Panc1 (cell line): ENCODE results near the gene TNRC6A. TPM values are rescaled to one million over a fixed set of nuclear protein-coding genes. Genes with fewer than 3 reads are reported as not detected.

ENCODE experiments used
- ATAC-seq: fragments of 200-7000 bp; cut with Tn5 transposase; 2 replicates; pipeline ENCODE4 v1.9.1; 2020; ENCODE audit warnings: mild to moderate bottlenecking, moderate library complexity
- BruUV-seq: library from RNA; stranded (reverse); fragments of 400-500 nt; replicated peaks from 2 replicates; lab custom pipeline; 2021; lab: Mats Ljungman, UMichigan
- CTCF ChIA-PET: fragments of 300-600 bp; sonication (Branson Sonifier 250); formaldehyde crosslinking; loops from one replicate; lab custom pipeline; 2022; ENCODE audit warnings: antibody characterized with exemption; lab: Charles Lee
- POLR2A ChIA-PET: fragments of 300-600 bp; sonication (Branson Sonifier 250); formaldehyde crosslinking; loops from one replicate; lab custom pipeline; 2022; ENCODE audit warnings: antibody characterized with exemption; lab: Charles Lee
- DNase-seq: peaks from one replicate; pipeline ENCODE4 v3.0.0-alpha.2; 2010; ENCODE audit warnings: low read depth, low spot score
- H3K27ac ChIP-seq: 2 replicates; pipeline ENCODE4 v1.5.1; 2011; ENCODE audit warnings: mild to moderate bottlenecking, low read length, inconsistent platforms
- H3K27me3 ChIP-seq: fragments of 200-500 bp; sonication (Bioruptor generic); 2 replicates; pipeline ENCODE4 v1.6.0; 2014; ENCODE audit warnings: low read length, inconsistent platforms; ENCODE audit not compliant: control insufficient read depth, insufficient read depth
- H3K36me3 ChIP-seq: fragments of 200-500 bp; sonication (Bioruptor generic); 2 replicates; pipeline ENCODE4 v1.5.1; 2014; ENCODE audit warnings: inconsistent platforms, mild to moderate bottlenecking, low read length, moderate library complexity; ENCODE audit not compliant: control insufficient read depth, insufficient read depth
- H3K4me1 ChIP-seq: 2 replicates; pipeline ENCODE4 v1.5.1; 2011; ENCODE audit warnings: inconsistent platforms, mild to moderate bottlenecking, low read length, moderate library complexity; ENCODE audit not compliant: control insufficient read depth, insufficient read depth
- H3K4me3 ChIP-seq, 2 experiments: 2 replicates each; pipeline ENCODE4 v1.5.1; 2011 to 2012; ENCODE audit warnings: low read depth in 2 of 2, low read length in 2 of 2, mild to moderate bottlenecking in 2 of 2, inconsistent platforms in 1 of 2, moderate library complexity in 1 of 2
- H3K9me3 ChIP-seq: fragments of 200-500 bp; sonication (Bioruptor generic); 2 replicates; pipeline ENCODE4 v1.5.1; 2014; ENCODE audit warnings: low read depth, mild to moderate bottlenecking, inconsistent platforms, low read length, moderate library complexity; ENCODE audit not compliant: control insufficient read depth, insufficient read depth
- POLR2AphosphoS5 ChIP-seq: IDR thresholded peaks from 2 replicates; pipeline ENCODE4 v1.6.1; 2012; ENCODE audit warnings: mild to moderate bottlenecking, low read depth, low read length, moderate library complexity
- REST ChIP-seq, 2 experiments: IDR thresholded peaks; 2 replicates each; pipeline ENCODE4 v1.6.1; 2011 to 2012; ENCODE audit warnings: low read depth in 2 of 2, control low read depth in 1 of 2, low read length in 1 of 2, mild to moderate bottlenecking in 1 of 2, moderate library complexity in 1 of 2; ENCODE audit not compliant: insufficient read depth in 1 of 2
- SIN3A ChIP-seq: IDR thresholded peaks from 2 replicates; pipeline ENCODE4 v1.6.1; 2012; ENCODE audit warnings: low read depth, mild to moderate bottlenecking, low read length, moderate library complexity, borderline replicate concordance; ENCODE audit not compliant: insufficient read depth
- TCF7L2 ChIP-seq: IDR thresholded peaks from 2 replicates; pipeline ENCODE4 v1.6.1; 2011; ENCODE audit warnings: mild to moderate bottlenecking, low read depth, low read length, inconsistent platforms
- in situ Hi-C: cut with HindIII; loops from 2 replicates; pipeline ENCODE4 v1.10.0; 2016; ENCODE audit warnings: low sequenced_read_pairs, low pct_unique_long_range_greater_than_20kb
- intact Hi-C: fragments of 100-400 bp; cut with micrococcal nuclease; formaldehyde crosslinking; loops from one replicate; pipeline ENCODE4 v1.10.0; 2022; ENCODE audit not compliant: unreplicated experiment
- total RNA-seq: library from RNA; stranded (reverse); gene quantifications from one replicate; pipeline ENCODE4 v1.2.1, GENCODE V29; 2021; ENCODE audit not compliant: unreplicated experiment
- TF ChIP-seq, protein P1 (sequence below): fragments of 450-650 bp; IDR thresholded peaks from 2 replicates; pipeline ENCODE4 v1.5.1; 2017; ENCODE audit warnings: mild to moderate bottlenecking

Gene TNRC6A
- total RNA-seq, 1 experiment from 2014 or later: 53.6 TPM

DNA sequence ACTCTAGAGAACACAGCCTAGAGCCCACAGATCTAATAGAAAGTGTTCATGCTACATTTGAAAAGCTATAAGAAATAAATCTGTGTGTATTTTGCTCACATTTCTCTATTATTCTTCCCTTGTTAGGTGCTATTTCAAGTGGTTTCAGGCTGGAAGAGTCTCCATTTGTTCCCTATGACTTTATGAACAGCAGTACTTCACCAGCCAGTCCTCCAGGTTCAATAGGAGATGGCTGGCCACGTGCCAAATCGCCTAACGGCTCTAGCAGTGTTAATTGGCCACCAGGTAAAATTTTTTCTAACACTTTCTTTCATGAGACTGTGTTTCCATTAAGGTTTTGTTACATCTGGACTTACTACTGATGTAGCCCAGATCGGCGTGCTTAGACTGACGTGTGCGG, 85.6 kb downstream of the TNRC6A start:
- Histone ChIP-seq H3K36me3 (peaks cover 47% of the 10 kb centered on the region), H3K27me3 (no peaks in the 10 kb centered on the region), H3K4me1 (no peaks in the 10 kb centered on the region), H3K9me3 (no peaks in the 10 kb centered on the region), H3K4me3 (no peak overlapping the region), H3K27ac (no peak overlapping the region)
- CTCF ChIA-PET: no interaction called here
- no peak for TF ChIP-seq REST (IDR thresholded peaks at IDR 0.05; ENCODE audit: insufficient read depth in 1 of 2, low read depth in 2 of 2, low read length in 1 of 2)
- no peak for TF ChIP-seq POLR2AphosphoS5
- TF ChIP-seq TCF7L2: no peak
- TF ChIP-seq SIN3A: no peak
- TF ChIP-seq, protein P1, sequence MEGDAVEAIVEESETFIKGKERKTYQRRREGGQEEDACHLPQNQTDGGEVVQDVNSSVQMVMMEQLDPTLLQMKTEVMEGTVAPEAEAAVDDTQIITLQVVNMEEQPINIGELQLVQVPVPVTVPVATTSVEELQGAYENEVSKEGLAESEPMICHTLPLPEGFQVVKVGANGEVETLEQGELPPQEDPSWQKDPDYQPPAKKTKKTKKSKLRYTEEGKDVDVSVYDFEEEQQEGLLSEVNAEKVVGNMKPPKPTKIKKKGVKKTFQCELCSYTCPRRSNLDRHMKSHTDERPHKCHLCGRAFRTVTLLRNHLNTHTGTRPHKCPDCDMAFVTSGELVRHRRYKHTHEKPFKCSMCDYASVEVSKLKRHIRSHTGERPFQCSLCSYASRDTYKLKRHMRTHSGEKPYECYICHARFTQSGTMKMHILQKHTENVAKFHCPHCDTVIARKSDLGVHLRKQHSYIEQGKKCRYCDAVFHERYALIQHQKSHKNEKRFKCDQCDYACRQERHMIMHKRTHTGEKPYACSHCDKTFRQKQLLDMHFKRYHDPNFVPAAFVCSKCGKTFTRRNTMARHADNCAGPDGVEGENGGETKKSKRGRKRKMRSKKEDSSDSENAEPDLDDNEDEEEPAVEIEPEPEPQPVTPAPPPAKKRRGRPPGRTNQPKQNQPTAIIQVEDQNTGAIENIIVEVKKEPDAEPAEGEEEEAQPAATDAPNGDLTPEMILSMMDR: no peak
- ATAC-seq: no peak
- POLR2A ChIA-PET: no interaction called here
- in situ Hi-C loops: loop anchor here (25.0 kb wide), 1 partner anchor 97 kb away; no protein-coding TSS in a partner anchor
- intact Hi-C loops: no loop called here
- no peak for DNase-seq
- no TSS peak for BruUV-seq

DNA sequence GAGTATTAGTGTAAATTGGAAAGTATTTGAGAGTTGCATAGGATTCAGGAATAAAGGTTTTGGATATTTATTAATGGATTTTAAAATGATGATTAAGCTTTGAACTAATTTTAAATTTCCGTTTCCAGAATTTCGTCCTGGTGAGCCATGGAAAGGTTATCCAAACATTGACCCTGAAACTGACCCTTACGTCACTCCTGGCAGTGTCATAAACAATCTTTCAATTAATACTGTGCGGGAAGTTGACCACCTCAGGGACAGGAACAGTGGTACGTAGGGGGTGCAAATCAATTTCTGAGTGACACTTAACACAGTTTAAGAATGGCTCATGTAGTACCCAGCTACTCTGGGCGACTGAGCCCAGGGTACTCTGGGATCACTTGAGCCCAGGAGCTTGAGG, 87.2 kb downstream of the TNRC6A start:
- TF ChIP-seq SIN3A: no peak
- TF ChIP-seq POLR2AphosphoS5: no peak
- TF ChIP-seq, protein P1: no peak
- TF ChIP-seq REST (IDR thresholded peaks at IDR 0.05; ENCODE audit: insufficient read depth in 1 of 2, low read depth in 2 of 2, low read length in 1 of 2): no peak
- no peak for TF ChIP-seq TCF7L2
- Histone ChIP-seq H3K36me3 (peaks cover 46% of the 10 kb centered on the region), H3K9me3 (no peaks in the 10 kb centered on the region), H3K4me3 (no peak overlapping the region), H3K27ac (no peak overlapping the region), H3K27me3 (no peaks in the 10 kb centered on the region), H3K4me1 (no peaks in the 10 kb centered on the region)
- ATAC-seq (no peak), DNase-seq (no peak)
- in situ Hi-C loops (loop anchor here (25.0 kb wide), 1 partner anchor 96 kb away; no protein-coding TSS in a partner anchor), intact Hi-C loops (no loop called here)
- no TSS peak for BruUV-seq
- CTCF ChIA-PET: no interaction called here
- POLR2A ChIA-PET: interaction anchor here (0.7 to 0.9 kb wide), 2 partner anchors 122 to 299 kb away, joined by 3 to 9 read pairs; no protein-coding TSS in a partner anchor
